Panc1 (cell line): Measurements from ENCODE around the gene FTSJ1.
A peak's percentile ranks its signal among the peaks of the same experiment; 100 is the strongest.

Source experiments
- TCF7L2 ChIP-seq: IDR thresholded peaks from 2 replicates; pipeline ENCODE4 v1.6.1; 2011; ENCODE audit warnings: mild to moderate bottlenecking, low read depth, low read length, inconsistent platforms
- TF ChIP-seq, protein P1 (sequence below): fragments of 450-650 bp; IDR thresholded peaks from 2 replicates; pipeline ENCODE4 v1.5.1; 2017; ENCODE audit warnings: mild to moderate bottlenecking
- TF ChIP-seq, protein P2 (sequence below), 2 experiments: IDR thresholded peaks; 2 replicates each; pipeline ENCODE4 v1.6.1; 2011 to 2012; ENCODE audit warnings: low read depth in 2 of 2, control low read depth in 1 of 2, low read length in 1 of 2, mild to moderate bottlenecking in 1 of 2, moderate library complexity in 1 of 2; ENCODE audit not compliant: insufficient read depth in 1 of 2

DNA sequence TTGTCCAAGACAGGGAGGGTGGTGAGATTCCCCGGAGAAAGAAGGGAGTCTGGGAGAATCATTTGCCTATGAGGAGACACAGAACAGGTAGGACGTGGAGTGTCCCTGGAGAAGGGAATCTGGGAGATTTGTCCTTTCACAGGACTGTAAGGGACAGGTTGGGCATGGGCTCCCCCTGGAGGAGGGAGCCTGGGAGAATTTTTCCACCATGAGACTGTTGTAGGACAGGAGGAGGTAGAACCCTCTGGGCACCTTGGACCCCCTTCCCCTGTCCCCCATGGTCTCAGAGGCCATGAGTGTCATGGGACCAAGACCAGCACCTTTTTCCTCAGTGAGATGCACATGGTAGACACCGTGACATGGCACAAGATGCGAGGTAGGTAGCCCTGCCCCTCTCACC is 35.6 kb downstream of the FTSJ1 start:
- TF ChIP-seq, protein P1, sequence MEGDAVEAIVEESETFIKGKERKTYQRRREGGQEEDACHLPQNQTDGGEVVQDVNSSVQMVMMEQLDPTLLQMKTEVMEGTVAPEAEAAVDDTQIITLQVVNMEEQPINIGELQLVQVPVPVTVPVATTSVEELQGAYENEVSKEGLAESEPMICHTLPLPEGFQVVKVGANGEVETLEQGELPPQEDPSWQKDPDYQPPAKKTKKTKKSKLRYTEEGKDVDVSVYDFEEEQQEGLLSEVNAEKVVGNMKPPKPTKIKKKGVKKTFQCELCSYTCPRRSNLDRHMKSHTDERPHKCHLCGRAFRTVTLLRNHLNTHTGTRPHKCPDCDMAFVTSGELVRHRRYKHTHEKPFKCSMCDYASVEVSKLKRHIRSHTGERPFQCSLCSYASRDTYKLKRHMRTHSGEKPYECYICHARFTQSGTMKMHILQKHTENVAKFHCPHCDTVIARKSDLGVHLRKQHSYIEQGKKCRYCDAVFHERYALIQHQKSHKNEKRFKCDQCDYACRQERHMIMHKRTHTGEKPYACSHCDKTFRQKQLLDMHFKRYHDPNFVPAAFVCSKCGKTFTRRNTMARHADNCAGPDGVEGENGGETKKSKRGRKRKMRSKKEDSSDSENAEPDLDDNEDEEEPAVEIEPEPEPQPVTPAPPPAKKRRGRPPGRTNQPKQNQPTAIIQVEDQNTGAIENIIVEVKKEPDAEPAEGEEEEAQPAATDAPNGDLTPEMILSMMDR, result peak; percentile 74
- TF ChIP-seq, protein P2, sequence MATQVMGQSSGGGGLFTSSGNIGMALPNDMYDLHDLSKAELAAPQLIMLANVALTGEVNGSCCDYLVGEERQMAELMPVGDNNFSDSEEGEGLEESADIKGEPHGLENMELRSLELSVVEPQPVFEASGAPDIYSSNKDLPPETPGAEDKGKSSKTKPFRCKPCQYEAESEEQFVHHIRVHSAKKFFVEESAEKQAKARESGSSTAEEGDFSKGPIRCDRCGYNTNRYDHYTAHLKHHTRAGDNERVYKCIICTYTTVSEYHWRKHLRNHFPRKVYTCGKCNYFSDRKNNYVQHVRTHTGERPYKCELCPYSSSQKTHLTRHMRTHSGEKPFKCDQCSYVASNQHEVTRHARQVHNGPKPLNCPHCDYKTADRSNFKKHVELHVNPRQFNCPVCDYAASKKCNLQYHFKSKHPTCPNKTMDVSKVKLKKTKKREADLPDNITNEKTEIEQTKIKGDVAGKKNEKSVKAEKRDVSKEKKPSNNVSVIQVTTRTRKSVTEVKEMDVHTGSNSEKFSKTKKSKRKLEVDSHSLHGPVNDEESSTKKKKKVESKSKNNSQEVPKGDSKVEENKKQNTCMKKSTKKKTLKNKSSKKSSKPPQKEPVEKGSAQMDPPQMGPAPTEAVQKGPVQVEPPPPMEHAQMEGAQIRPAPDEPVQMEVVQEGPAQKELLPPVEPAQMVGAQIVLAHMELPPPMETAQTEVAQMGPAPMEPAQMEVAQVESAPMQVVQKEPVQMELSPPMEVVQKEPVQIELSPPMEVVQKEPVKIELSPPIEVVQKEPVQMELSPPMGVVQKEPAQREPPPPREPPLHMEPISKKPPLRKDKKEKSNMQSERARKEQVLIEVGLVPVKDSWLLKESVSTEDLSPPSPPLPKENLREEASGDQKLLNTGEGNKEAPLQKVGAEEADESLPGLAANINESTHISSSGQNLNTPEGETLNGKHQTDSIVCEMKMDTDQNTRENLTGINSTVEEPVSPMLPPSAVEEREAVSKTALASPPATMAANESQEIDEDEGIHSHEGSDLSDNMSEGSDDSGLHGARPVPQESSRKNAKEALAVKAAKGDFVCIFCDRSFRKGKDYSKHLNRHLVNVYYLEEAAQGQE (IDR thresholded peaks at IDR 0.05; ENCODE audit: insufficient read depth in 1 of 2, low read depth in 2 of 2, low read length in 1 of 2), result no peak
- no peak for TF ChIP-seq TCF7L2
